ENCODE measurements around the gene UBE2D4.
"Not testable (repeated sequence)": the region's sequence is repeated elsewhere in the genome, so short reads cannot be mapped to it uniquely, and the experiment has no call there.

DNA sequence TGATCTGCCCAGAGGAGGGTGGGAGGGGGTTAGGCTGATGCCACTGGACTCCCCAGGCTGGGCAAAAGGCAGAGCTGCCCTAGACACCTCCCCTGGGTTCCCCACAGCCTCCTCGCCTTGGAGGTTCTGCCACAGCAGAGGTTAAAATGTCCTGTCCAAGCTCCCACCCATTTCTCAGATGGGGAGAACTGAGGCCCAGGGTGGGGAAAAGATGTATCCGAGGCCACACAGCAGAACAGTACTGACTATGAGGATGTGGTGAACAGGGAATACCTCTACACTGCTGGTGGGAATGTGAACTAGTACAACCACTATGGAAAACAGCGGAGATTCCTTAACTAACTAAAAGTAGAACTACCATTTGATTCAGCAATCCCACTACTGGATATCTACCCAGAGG is 40.2 kb downstream of the UBE2D4 start:
- TF ChIP-seq, protein P1, sequence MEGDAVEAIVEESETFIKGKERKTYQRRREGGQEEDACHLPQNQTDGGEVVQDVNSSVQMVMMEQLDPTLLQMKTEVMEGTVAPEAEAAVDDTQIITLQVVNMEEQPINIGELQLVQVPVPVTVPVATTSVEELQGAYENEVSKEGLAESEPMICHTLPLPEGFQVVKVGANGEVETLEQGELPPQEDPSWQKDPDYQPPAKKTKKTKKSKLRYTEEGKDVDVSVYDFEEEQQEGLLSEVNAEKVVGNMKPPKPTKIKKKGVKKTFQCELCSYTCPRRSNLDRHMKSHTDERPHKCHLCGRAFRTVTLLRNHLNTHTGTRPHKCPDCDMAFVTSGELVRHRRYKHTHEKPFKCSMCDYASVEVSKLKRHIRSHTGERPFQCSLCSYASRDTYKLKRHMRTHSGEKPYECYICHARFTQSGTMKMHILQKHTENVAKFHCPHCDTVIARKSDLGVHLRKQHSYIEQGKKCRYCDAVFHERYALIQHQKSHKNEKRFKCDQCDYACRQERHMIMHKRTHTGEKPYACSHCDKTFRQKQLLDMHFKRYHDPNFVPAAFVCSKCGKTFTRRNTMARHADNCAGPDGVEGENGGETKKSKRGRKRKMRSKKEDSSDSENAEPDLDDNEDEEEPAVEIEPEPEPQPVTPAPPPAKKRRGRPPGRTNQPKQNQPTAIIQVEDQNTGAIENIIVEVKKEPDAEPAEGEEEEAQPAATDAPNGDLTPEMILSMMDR (IDR thresholded peaks at IDR 0.05) = not testable (repeated sequence)
- TF ChIP-seq EZH2phosphoT487, EZH2 (IDR thresholded peaks at IDR 0.05): not testable (repeated sequence)
